Suppressor macrophage treated with lipopolysaccharide for 1 hour (primary cell): ENCODE data around the gene AHCY.
A peak's percentile ranks its signal among the peaks of the same experiment; 100 is the strongest.
"Not testable (repeated sequence)": the region's sequence is repeated elsewhere in the genome, so short reads cannot be mapped to it uniquely, and the experiment has no call there.

Experiments
- DNase-seq, 3 donors: peaks; one replicate each; pipeline ENCODE4 v3.0.0-alpha.2; 2020 to 2022

AHCY gene

GRCh38 chr20:34302723-34303533 is at the start of gene AHCY:
Gene AHCY (minus strand): TSS chr20:34303355. CDS start chr20:34303270, 85 bp downstream.
- DNase-seq, result peak; percentile 98 to 99 (median 99)

- DNase-seq, result peak in 2 of 3 donors; percentile 21 to 38
Observed at GRCh38 chr20:34350095-34350494, 46.9 kb upstream of the AHCY start.

GRCh38 chr20:34347571-34347970 is 44.4 kb upstream of the AHCY start:
- DNase-seq, result peak in 2 of 3 donors; percentile 21 to 39

- not testable (repeated sequence) for DNase-seq
Observed at GRCh38 chr20:34346533-34346865, 43.3 kb upstream of the AHCY start.

GRCh38 chr20:34345839-34346532 is 42.8 kb upstream of the AHCY start:
- DNase-seq, result not testable (repeated sequence)

GRCh38 chr20:34345402-34345736 is 42.2 kb upstream of the AHCY start:
- DNase-seq, result no peak

- no peak for DNase-seq
Observed at GRCh38 chr20:34344238-34344637, 41.1 kb upstream of the AHCY start.

- DNase-seq, result no peak
Observed at GRCh38 chr20:34343458-34344211, 40.5 kb upstream of the AHCY start.

GRCh38 chr20:34341199-34341598 is 38.0 kb upstream of the AHCY start:
- DNase-seq, result not testable (repeated sequence)

GRCh38 chr20:34340726-34341125 is 37.6 kb upstream of the AHCY start:
- DNase-seq, result not testable (repeated sequence)

- DNase-seq, result no peak
Observed at GRCh38 chr20:34337982-34338726, 35.0 kb upstream of the AHCY start.

- DNase-seq, result no peak
Observed at GRCh38 chr20:34337544-34337943, 34.4 kb upstream of the AHCY start.

- no peak for DNase-seq
Observed at GRCh38 chr20:34334654-34335407, 31.7 kb upstream of the AHCY start.

- DNase-seq, result no peak
Observed at GRCh38 chr20:34333786-34334185, 30.6 kb upstream of the AHCY start.

GRCh38 chr20:34332262-34332920 is 29.2 kb upstream of the AHCY start:
- DNase-seq, result no peak

- DNase-seq, result no peak
Observed at GRCh38 chr20:34331838-34332237, 28.7 kb upstream of the AHCY start.

GRCh38 chr20:34330861-34331544 is 27.8 kb upstream of the AHCY start:
- not testable (repeated sequence) for DNase-seq

GRCh38 chr20:34328928-34329677 is 25.9 kb upstream of the AHCY start:
- no peak for DNase-seq

GRCh38 chr20:34328207-34328606 is 25.1 kb upstream of the AHCY start:
- not testable (repeated sequence) for DNase-seq

GRCh38 chr20:34324541-34324940 is 21.4 kb upstream of the AHCY start:
- DNase-seq, result no peak
